ENCODE measurements around the gene HBE1.
"Not testable (repeated sequence)": the region's sequence is repeated elsewhere in the genome, so short reads cannot be mapped to it uniquely, and the experiment has no call there.

Gene HBE1

DNA sequence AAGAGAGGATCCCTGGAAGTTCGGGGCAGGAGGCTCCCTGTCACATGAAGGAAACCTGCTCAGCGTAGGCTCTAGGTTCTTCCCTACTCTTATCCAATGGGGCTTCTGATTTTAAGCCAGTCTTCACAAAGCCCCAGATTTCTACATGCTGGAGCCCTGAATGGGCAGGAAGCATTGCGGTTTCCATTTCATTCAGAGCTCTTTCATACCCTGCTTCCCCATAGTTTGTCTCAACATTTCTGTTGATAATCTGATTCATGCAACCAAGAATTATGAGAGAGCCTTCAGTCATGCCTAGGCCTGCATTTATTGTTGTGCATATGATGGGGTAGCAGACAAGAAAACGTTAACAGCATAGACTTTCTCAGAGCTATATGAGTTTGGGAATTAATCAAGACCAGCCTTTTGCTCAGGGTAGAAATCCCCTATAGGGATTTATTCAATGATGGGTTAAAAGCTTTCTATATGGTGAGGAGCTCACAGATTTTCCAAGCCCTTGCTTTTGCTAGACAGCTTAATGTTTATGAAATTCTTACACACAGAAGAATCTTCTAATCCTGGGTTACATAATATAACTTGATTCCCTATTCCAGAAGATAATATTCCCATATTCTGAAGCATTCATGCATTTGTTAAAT is 16.1 kb upstream of the HBE1 start:
- no peak for DNase-seq (ENCODE audit: low read depth)

DNA sequence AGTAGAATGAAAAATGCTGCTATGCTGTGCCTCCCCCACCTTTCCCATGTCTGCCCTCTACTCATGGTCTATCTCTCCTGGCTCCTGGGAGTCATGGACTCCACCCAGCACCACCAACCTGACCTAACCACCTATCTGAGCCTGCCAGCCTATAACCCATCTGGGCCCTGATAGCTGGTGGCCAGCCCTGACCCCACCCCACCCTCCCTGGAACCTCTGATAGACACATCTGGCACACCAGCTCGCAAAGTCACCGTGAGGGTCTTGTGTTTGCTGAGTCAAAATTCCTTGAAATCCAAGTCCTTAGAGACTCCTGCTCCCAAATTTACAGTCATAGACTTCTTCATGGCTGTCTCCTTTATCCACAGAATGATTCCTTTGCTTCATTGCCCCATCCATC is 14.9 kb upstream of the HBE1 start:
- no peak for DNase-seq (ENCODE audit: low read depth)

DNA sequence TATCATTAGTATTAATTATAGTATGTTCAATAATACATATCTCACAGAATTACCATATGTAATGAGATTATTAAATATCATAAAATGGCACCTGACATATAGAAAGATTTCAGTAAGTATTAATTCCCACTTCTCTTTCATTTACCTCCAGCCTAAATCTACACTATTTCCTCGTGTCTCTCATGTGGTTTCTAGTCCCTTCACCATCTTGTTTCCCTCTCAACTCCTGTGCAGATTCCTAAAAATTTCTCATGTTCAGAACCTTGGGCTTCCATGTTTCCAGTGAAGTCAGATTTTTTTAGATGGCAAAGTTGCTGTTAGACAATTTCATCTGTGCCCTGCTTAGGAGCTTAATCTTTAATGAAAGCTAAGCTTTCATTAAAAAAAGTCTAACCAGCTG is 14.1 kb upstream of the HBE1 start:
- DNase-seq (ENCODE audit: low read depth): no peak

DNA sequence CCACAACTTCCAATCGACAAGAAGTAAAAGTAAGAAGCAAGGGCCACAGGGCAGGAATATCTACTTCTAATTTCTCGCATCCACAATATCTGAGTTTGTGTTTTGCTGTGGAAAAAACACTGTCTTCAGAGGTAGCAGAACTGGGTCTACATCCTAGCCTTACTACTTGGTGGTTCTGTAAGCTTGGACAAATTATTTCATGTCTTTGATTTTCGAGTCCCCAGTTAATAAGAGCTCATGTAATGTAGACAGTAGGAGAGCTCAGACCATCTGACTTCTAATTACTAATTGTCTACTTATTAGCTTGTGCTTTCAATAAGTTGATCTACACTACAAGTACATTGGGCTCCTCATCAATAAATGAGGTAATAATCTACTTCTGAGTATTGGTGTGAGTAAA is 13.3 kb upstream of the HBE1 start:
- DNase-seq (ENCODE audit: low read depth): no peak

DNA sequence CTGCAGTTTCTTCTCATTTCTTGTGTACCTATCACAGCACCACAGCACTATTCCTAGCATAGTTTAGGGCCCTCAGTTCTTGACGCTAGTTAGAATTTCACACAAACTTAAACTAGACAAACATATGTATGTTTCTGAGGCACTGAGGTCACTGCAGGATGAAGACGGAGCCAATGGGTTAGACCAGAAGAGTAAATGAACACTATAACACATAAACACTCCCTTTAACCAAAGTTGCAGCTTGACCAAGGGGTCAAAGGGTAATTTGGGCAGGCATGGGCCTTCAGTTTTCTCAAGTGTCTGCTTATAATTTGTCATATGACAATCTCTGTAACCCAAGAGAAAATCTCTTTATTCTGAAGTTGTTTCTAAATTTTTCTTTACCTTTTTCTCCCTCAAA is 12.9 kb upstream of the HBE1 start:
- DNase-seq (ENCODE audit: low read depth): no peak

DNA sequence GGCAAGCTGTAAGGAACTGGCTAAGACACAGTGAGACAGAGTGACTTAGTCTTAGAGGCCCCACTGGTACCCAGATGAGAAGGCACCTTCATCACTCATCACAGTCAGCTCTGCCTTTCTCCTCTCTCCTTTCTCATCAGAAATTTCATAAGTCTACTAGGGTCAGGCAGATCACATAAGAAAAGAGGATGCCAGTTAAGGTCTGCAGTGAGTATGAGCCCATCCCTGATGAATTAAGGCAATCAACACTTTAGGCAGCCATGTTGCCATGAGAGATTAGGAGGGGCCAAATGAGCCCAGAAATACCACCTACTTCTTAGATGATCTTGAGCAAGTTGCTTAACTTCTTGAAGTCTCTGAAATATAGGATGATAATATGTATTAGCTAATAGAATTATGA is 11.9 kb upstream of the HBE1 start:
- no peak for DNase-seq (ENCODE audit: low read depth)

DNA sequence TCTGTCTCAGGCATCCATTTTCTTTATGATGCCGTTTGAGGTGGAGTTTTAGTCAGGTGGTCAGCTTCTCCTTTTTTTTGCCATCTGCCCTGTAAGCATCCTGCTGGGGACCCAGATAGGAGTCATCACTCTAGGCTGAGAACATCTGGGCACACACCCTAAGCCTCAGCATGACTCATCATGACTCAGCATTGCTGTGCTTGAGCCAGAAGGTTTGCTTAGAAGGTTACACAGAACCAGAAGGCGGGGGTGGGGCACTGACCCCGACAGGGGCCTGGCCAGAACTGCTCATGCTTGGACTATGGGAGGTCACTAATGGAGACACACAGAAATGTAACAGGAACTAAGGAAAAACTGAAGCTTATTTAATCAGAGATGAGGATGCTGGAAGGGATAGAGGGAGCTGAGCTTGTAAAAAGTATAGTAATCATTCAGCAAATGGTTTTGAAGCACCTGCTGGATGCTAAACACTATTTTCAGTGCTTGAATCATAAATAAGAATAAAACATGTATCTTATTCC is 10.9 kb upstream of the HBE1 start:
- peak; percentile 96 for DNase-seq (ENCODE audit: low read depth)

DNA sequence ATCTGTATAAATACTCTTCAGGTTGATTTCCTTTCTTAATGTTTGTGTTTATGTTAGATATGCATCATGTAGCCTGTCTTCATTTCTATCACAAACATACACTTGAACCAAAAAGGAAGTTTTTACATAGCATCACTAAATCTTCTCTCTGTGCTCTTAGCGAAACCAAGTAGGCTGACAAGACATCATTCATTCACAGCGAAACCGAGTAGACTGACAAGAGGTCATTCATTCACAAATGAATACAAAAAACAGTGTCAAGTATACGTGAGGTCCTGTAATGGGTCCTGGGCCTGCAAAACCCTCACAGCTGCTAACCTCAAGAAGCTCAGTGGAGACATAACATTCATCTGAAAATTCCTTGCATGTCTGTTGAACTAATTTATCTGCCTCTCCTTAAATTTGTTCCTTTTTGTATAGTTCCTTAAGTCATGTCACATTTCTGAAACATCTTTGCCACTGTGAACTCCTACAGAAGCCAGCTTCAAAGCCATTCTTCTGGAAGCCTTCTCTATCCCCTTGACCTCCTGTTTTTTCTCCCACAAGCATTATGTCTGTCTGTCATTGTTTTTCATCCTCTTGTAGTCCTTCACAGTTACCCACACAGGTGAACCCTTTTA is 9.8 kb upstream of the HBE1 start:
- no peak for DNase-seq (ENCODE audit: low read depth)

DNA sequence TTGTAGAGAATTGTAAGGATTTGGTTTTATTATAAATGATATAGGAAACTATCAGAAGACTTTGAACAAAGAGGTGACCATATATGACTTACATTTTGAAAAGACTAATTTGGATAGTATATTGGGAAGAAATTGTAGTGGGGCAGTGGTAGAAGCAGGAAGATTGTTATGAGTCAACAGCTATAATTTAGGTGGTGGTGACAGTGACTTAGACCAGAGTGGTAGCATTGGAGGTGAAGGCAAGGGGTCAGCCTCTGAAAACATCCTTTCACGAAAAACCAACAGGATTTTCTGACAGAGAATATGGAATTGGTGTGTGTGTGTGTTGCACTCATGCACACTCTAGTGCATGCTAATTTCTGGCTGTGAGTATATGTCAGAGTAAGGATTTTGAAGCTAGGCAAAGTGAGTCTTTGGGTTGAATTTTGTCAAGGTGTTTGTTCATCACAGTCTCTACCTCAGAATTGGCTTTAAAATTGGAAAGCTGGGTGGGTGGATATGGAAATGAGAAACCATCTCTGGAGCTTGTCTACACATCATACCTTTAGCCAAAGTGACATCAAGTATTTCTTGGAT is 8.2 kb upstream of the HBE1 start:
- no peak for DNase-seq (ENCODE audit: low read depth)

DNA sequence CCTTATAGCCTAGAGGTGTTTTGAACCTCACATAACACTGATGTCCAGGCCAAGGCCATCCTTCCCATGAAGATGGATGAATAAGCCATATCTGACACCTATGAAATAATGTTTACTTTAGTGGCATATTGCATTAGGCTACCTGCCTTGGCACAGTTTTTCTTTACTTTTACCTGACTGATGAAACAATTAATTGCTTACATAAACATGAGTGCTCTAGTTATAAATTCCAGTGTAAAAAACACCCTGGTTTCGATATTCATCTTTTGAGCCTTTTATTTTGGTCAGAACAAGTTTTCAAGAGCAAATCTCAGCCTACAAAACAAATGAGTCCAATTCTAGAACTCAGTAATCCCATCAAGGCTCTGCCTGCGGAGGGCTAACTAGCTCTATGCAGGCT is 7.0 kb upstream of the HBE1 start:
- no peak for DNase-seq (ENCODE audit: low read depth)

DNA sequence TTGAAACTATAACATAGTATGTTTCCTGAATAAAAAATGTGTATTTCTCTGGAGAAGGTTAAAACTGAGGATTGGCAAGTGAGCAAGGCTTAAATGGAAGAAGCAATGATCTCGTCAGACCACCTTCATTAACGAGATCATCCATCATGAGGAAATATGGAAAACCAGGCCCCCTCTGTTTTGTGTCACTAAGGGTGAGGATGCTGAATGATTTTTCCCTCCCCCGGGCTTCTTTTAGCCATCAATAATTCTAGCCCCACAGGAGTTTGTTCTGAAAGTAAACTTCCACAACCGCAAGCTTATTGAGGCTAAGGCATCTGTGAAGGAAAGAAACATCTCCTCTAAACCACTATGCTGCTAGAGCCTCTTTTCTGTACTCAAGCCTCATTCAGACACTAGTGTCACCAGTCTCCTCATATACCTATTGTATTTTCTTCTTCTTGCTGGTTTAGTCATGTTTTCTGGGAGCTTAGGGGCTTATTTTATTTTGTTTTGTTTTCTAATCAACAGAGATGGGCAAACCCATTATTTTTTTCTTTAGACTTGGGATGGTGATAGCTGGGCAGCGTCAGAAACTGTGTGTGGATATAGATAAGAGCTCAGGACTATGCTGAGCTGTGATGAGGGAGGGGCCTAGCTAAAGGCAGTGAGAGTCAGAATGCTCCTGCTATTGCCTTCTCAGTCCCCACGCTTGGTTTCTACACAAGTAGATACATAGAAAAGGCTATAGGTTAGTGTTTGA is 5.8 kb upstream of the HBE1 start:
- no peak for DNase-seq (ENCODE audit: low read depth)

DNA sequence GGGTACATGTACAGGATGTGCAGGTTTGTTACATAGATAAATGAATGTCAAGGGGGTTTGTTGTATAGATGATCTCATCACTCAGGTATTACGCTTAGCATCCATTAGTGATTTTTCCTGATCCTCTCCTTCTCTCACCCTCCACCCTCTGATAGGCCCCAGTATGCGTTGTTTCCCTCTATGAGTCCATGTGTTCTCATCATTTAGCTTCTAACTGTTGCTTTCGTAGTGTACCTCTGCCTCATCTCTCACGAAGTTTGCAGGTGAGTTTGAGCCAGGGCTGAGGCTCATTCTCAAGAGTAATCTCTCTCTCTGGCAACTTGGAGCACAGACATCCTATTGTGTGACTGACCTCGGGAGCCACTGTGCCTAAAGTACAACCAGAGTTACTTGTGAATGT is 4.7 kb upstream of the HBE1 start:
- DNase-seq (ENCODE audit: low read depth): no peak

DNA sequence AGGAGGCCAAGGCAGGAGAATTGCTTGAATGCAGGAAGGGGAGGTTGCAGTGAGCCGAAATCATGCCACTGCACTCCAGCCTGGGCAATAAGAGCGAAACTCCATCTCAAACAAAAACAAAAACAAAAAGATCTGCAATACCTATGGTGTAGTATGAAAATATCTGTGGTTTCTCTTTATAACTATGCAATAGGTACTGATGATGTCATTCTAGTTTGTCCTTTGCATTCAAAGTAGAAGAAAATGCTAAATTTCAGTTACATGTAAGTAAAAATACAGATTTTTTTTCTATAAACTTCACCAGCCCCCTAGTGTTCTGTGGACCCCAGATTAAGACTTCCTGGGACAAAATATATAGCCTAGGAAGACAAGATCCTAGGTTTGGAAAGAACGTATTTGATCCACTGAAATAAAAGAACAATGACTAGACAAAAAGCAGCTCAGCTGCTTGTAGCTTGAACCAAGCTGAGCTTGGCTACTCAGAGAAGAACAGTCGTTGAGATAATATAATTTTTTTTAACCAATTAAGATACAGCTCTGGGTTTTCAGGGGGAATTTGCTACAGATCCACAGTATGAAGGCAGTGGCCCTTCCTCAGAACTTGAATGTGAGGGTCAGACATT is 2.8 kb upstream of the HBE1 start:
- no peak for DNase-seq (ENCODE audit: low read depth)

DNA sequence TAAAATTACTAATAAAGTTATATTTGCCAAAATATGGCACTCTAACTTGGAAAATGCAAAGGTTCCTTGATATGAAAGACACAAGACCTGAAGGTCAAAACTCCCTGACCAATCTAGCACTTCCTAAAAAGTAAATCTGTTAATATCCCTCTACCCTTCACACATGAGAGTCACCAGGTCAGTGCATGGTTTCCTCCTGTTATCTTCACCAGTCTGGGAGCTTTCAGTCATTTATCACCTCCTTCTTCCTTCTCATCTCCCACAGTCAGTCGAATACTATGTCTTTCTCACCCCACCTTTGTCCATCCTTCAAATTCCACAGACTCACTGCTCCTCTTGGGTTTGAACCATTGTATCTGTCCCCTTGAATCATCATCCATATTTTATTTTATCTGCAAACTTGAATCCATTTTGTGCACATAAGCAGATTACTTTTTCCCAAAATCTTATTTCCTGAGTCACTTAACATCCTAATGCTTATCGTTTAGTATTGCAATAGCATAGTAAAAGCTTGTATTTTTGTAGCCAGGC is 2.6 kb downstream of the HBE1 start:
- DNase-seq (ENCODE audit: low read depth): no peak

DNA sequence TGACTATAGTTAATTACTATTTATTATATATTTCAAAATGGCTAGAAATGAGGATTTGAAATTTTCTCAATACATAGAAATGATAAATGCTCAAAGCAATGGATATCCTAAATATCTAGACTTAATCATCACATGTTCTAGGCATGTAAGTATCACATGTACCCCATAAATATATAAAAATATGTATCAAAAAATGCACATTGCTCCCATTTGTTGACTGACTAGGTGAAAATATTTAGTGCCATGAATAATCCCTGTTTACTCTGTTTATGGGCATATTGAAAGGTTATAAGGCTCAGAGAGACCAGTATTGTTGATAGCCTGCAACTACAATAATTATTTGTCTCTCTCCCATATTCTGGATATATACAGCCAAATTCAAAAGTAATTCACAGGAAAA is 3.1 kb downstream of the HBE1 start:
- no peak for DNase-seq (ENCODE audit: low read depth)

DNA sequence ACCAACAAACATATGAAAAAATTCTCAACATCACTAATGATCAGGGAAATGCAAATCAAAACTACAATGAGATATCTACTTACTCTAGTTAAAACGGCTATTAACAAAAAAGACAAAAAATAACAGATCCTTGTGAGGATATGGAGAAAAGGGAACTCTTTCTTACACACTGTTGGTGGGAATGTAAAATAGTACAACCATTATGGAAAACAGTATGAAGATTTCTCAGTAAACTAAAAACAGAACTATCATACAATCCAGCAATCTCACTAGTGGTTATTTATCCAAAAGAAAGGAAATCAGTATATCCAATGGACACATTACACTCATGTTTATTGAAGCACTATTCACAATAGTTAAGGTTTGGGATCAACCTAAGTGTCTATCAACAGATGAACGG is 3.9 kb downstream of the HBE1 start:
- no peak for DNase-seq (ENCODE audit: low read depth)

DNA sequence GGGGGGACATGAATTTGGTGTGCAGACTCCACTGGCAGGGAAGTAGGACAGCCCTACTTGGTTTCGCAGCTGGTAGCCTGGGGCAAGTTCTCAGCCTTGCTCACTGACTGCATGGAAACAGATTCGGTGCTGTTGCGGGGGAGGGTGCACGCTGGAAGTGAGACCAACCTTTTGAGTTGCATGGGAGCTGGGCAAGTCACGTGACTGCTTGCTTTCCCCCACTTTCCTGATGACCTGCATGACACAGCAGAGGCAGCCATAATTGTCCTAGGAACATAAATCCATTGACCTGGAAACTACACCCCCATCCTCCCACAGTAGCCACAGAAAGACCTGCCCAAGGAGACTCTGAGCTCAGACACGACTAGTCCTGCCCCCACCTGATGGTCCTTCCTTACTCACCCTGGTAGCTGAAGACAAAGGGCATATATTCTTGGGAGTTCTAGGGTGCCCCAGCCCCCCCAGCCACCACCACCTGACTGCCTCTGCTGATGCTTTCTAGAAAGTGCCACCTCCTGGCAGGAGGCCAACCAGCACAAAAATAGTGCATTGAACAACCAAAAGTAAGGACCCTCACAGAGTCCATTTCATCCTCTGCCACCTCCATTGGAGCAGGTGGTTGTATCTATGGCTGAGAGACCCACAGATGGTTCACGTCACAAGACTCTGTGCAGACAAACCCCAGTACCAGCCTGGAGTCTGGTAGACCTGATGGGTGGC is 11.0 kb downstream of the HBE1 start:
- no peak for DNase-seq (ENCODE audit: low read depth)

DNA sequence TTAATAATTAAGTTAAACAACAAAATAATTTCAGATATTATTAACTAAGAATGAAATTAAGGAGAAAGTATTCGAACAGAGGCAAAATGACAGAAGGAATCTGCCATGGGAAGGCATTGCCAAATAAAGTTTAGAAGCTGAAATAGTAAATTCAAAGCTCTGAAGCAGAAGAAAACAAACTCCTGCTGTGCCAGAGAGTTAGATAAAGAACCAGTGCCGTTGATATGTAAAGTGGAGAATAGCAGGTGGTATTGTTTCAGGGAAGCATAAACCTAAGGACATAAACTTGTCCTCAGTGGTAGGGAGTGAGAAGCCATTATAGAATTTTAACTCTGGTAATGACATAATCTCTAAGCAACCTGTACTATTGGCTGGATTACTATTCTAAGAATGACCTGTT is 12.4 kb downstream of the HBE1 start:
- DNase-seq (ENCODE audit: low read depth): no peak

DNA sequence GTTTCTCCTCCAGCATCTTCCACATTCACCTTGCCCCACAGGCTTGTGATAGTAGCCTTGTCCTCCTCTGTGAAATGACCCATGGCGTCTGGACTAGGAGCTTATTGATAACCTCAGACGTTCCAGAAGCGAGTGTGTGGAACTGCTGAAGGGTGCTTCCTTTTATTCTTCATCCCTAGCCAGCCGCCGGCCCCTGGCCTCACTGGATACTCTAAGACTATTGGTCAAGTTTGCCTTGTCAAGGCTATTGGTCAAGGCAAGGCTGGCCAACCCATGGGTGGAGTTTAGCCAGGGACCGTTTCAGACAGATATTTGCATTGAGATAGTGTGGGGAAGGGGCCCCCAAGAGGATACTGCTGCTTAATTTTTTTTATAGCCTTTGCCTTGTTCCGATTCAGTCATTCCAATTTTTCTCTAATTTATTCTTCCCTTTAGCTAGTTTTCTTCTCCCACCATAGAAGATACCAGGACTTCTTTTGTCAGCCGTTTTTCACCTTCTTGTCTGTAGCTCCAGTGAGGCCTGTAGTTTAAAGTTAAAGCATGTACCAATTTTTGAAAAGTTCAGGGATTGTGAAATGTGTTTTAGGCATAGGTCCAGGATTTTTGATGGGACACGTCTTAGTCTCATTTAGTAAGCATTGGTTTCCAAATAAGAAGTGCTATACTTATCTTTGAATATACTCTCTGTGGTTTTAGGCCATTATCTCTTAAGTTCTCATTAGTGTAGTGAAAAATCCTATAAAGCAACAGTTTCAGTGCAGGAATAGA is 14.9 kb downstream of the HBE1 start, which contains the start of gene HBG2:
Gene HBG2, minus strand, starts transcription at position 136 of the 768 bp plus-strand sequence. Its CDS starts 53 bp downstream, at position 83.
- DNase-seq (ENCODE audit: low read depth): peak; percentile 32

DNA sequence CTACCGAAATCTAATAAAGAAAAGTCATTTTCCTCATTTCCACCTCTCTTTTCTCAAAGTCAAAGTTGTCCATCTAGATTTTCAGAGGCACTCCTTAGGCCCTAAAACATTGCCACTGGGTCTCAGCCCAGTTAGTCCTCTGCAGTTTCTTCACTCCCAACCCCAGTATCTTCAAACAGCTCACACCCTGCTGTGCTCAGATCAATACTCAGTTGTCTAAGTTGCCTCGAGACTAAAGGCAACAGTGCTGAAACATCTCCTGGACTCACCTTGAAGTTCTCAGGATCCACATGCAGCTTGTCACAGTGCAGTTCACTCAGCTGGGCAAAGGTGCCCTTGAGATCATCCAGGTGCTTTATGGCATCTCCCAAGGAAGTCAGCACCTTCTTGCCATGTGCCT is 15.7 kb downstream of the HBE1 start:
- not testable (repeated sequence) for DNase-seq (ENCODE audit: low read depth)

DNA sequence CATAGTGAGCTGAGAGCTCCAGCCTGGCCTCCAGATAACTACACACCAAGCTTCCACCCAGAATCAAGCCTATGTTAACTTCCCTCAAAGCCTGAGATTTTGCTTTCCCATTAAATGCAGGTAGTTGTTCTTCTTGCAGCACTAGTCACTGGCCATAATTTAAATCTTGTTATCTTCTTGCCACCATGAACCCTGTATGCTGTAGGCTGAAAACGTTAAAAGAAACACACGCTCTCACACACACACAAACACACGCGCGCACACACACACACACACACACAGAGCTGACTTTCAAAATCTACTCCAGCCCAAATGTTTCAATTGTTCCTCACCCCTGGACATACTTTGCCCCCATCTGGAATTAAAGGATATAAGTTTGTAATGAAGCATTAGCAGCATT is 16.3 kb downstream of the HBE1 start:
- not testable (repeated sequence) for DNase-seq (ENCODE audit: low read depth)

Data from fibroblast of gingiva (primary cell).